Activated CD4-positive, alpha-beta T cell treated with anti-CD3 and anti-CD28 coated beads, Interleukin-2, amount 10 ng/mL, durations not matched to agents 7 days and 5 days (primary cell): ENCODE measurements around the gene ZFHX2. TPM values are rescaled to one million over a fixed set of nuclear protein-coding genes. Genes with fewer than 3 reads are reported as not detected.
"Not testable (repeated sequence)": the region's sequence is repeated elsewhere in the genome, so short reads cannot be mapped to it uniquely, and the experiment has no call there.

Experiments
- CTCF ChIA-PET: fragments of 350-600 bp; sonication (Branson Sonifier 250); formaldehyde crosslinking; loops from one replicate; lab custom pipeline; 2021; ENCODE audit warnings: antibody characterized with exemption; lab: Charles Lee
- POLR2A ChIA-PET: fragments of 350-600 bp; sonication (Branson Sonifier 250); formaldehyde crosslinking; loops from one replicate; lab custom pipeline; 2021; ENCODE audit warnings: antibody characterized with exemption; lab: Charles Lee
- DNase-seq: peaks from one replicate; pipeline ENCODE4 v3.0.0-alpha.2; 2020
- H3K27ac Mint-ChIP-seq: one replicate; pipeline ENCODE4 v1.8.0; 2021; ENCODE audit warnings: mild to moderate bottlenecking, moderate library complexity, mixed read lengths
- H3K27me3 Mint-ChIP-seq: one replicate; pipeline ENCODE4 v1.8.0; 2021; ENCODE audit warnings: mixed read lengths
- H3K36me3 Mint-ChIP-seq: one replicate; pipeline ENCODE4 v1.8.0; 2021; ENCODE audit warnings: low read depth, mixed read lengths
- H3K4me1 Mint-ChIP-seq: one replicate; pipeline ENCODE4 v1.8.0; 2021; ENCODE audit warnings: mixed read lengths
- H3K4me3 Mint-ChIP-seq: one replicate; pipeline ENCODE4 v1.8.0; 2021; ENCODE audit warnings: mild to moderate bottlenecking, moderate library complexity, mixed read lengths
- H3K9me3 Mint-ChIP-seq: one replicate; pipeline ENCODE4 v1.8.0; 2021; ENCODE audit warnings: mixed read lengths
- total RNA-seq, 2 experiments: library from RNA; stranded (reverse); gene quantifications; one replicate each; pipeline ENCODE4 v1.2.3, GENCODE V29; 2021

ZFHX2 gene
- 1 to 10 TPM; 1.0 to 1.1 TPM for total RNA-seq

DNA sequence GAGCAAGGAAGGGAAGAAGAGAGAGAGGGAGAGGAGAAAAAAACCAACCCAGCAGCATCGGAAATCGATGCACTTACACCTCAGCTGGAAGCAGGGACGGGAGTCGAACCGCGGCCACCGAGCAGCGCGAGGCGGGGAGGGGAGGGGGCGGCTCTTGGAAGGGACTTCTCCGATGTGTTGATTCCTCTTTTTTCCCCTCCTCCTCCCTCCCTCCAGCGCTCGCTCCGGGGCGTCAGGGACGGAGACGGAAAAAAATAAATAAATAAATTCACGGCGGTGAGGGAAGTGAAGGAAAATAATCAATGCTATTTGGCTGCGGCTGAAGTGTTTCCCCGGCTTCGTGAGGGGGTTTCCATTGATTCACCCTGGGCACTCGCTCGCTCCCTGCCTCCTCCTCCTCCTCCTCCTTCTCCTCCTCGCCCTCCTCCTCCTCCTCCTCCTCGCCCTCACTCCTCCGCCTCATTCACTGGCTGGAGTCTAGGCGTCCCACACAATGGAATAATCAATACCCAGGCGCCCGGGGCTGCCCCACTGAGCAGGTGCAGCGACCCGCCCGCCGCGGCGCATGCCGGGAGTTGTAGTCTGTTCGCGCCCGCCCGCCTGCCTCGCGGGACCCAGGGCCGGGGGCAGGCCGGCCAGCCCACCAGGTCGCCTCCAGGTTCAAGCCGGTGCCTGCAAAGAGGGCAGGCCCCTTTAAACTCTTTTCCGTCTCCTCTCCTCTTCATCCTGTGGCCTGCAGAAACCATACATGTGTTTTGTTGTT, at the start of gene ZFHX2:
Gene ZFHX2, minus strand, starts transcription at position 500 of the 763 bp plus-strand sequence. CDS start 16,440 bp downstream, outside the sequence.
- ChIA-PET CTCF (interaction anchor here (0.6 to 1.8 kb wide), 5 partner anchors 9 to 731 kb away, joined by 3 to 5 read pairs (median 3); no protein-coding TSS in a partner anchor), POLR2A (no interaction called here)
- peak within 1 kb of the TSS; percentile 89 for H3K27ac Mint-ChIP-seq
- peak; percentile 79 for DNase-seq
- no peaks in the 10 kb centered on the region for H3K27me3 Mint-ChIP-seq
- H3K36me3 Mint-ChIP-seq, result no peaks in the 10 kb centered on the region
- H3K4me3 Mint-ChIP-seq, result no peak within 1 kb of the TSS
- peaks cover 21% of the 10 kb centered on the region for H3K4me1 Mint-ChIP-seq
- H3K9me3 Mint-ChIP-seq, result no peaks in the 10 kb centered on the region

DNA sequence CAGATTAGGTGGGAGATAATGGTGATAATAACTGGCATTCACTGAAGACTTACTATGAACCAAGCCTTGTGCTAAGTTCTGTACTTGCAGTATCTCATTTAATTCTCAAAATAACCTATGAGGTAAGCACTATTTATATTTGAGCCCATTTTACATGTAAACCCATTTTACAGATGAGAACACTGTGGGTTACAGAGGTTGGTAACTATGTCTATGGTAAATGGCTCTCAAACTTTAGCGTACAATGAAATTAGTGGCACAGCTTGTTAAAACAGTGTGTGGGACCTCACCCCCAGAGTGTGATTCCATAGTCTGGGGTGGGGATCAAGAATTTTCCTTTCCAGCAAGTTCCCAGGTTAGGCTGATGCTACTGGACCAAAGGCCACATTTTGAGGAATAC, 49.2 kb upstream of the ZFHX2 start:
- POLR2A ChIA-PET, result no interaction called here
- Mint-ChIP-seq H3K4me1 (peaks cover 3% of the 10 kb centered on the region), H3K27ac (no peak overlapping the region), H3K4me3 (no peak overlapping the region), H3K27me3 (no peaks in the 10 kb centered on the region), H3K36me3 (no peaks in the 10 kb centered on the region), H3K9me3 (no peaks in the 10 kb centered on the region)
- CTCF ChIA-PET, result interaction anchor here (1.3 to 3.4 kb wide), 3 partner anchors 10 to 31 kb away, joined by 3 to 16 read pairs (median 12); no protein-coding TSS in a partner anchor
- no peak for DNase-seq

DNA sequence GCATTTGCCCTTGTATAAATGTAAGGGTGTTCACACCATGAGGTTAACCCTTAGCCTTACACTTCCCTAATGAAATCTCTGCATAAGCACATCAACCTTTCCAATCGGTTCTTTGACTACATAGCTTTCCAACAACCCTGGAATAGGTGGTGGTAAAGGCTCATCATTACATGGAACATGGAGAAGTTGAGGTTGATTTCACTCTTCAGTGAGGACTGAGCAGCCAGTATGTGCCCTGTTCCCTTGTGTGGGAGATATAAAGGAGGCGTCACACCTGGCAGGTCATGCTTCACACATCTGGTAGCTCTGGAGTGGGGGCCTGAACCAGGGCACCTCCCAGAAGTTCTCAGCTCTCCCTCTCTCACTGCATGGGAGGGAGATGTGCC, 48.8 kb upstream of the ZFHX2 start:
- no peak for DNase-seq
- H3K36me3 Mint-ChIP-seq, result no peaks in the 10 kb centered on the region
- H3K9me3 Mint-ChIP-seq, result no peaks in the 10 kb centered on the region
- H3K4me3 Mint-ChIP-seq, result no peak overlapping the region
- POLR2A ChIA-PET, result no interaction called here
- H3K4me1 Mint-ChIP-seq, result no peaks in the 10 kb centered on the region
- H3K27me3 Mint-ChIP-seq, result no peaks in the 10 kb centered on the region
- CTCF ChIA-PET, result interaction anchor here (0.8 to 3.4 kb wide), 4 partner anchors 10 to 32 kb away, joined by 3 to 16 read pairs (median 8); no protein-coding TSS in a partner anchor
- no peak overlapping the region for H3K27ac Mint-ChIP-seq

DNA sequence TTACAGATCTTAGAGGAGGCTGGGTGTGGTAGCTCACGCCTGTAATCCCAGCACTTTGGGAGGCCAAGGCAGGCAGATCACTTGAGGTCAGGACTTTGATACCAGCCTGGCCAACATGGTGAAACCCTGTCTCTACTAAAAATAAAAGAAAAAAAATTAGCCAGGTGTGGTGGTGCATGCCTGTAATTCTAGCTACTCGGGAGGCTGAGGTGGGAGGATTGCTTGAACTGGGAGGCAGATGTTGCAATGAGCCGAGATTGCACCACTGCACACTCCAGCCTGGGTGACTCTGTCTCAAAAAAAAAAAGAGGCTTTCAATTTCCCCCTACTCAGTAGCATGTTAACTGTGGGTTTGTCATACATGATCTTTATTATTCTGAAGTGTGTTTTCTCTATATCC, 42.6 kb upstream of the ZFHX2 start:
- POLR2A ChIA-PET, H3K27me3 Mint-ChIP-seq, H3K4me3 Mint-ChIP-seq, H3K4me1 Mint-ChIP-seq, H3K36me3 Mint-ChIP-seq, DNase-seq, H3K9me3 Mint-ChIP-seq, H3K27ac Mint-ChIP-seq: not testable (repeated sequence)
- CTCF ChIA-PET, result interaction anchor here (0.6 to 2.6 kb wide), 2 partner anchors 38 to 488 kb away, joined by 4 to 8 read pairs; no protein-coding TSS in a partner anchor

DNA sequence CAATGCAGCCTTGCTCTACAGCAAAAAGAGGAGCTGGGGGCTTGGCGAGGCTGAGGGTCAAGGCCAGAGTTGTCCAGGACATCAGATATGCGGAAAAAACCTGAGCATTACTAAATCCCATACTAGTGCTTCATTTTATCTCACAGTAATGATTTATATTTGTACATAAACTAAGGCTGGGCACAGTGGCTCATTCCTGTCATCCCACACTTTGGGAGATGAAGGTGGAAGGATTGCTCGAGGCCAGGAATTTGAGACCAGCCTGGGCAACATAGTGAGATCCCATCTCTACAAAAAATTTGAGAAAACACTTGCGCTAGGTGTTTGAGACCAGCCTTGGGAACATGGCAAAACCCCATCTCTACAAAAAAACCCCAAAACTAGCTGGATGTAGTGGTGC, 38.6 kb upstream of the ZFHX2 start:
- H3K4me3 Mint-ChIP-seq, result no peak overlapping the region
- no peaks in the 10 kb centered on the region for H3K36me3 Mint-ChIP-seq
- H3K27ac Mint-ChIP-seq, result no peak overlapping the region
- H3K9me3 Mint-ChIP-seq, result no peaks in the 10 kb centered on the region
- POLR2A ChIA-PET, result no interaction called here
- peaks cover 17% of the 10 kb centered on the region for H3K27me3 Mint-ChIP-seq
- CTCF ChIA-PET, result interaction anchor here (1.1 to 4.3 kb wide), 4 partner anchors 10 to 42 kb away, joined by 3 to 16 read pairs (median 8); no protein-coding TSS in a partner anchor
- DNase-seq, result no peak
- peaks cover 6% of the 10 kb centered on the region for H3K4me1 Mint-ChIP-seq

DNA sequence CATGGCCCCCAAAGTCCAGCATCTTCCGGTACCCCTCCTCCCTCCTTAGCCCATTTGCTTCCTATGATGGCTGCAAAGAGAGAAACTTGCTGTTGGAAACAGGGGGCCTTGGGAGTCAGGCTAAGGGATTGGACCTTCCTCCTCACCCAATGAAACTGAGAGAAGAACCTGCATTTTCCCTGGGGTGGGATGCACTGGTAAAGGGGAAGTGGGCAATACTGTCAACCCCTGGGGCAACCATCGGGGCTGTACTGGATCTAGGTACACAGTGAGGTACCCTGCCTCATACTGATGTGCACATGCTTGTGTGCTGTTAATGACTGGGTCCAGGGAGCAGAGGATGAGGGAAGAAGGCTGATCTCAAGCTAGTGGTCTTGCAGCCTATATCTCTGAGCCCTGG, 38.0 kb upstream of the ZFHX2 start:
- Mint-ChIP-seq H3K9me3 (no peaks in the 10 kb centered on the region), H3K27ac (no peak overlapping the region), H3K4me1 (peaks cover 6% of the 10 kb centered on the region), H3K4me3 (no peak overlapping the region), H3K27me3 (peaks cover 17% of the 10 kb centered on the region), H3K36me3 (no peaks in the 10 kb centered on the region)
- ChIA-PET CTCF (interaction anchor here (0.6 to 4.3 kb wide), 15 partner anchors 10 to 827 kb away, joined by 3 to 16 read pairs (median 5); partner anchors contain the start of genes DHRS4 and JPH4), POLR2A (no interaction called here)
- DNase-seq, result no peak

DNA sequence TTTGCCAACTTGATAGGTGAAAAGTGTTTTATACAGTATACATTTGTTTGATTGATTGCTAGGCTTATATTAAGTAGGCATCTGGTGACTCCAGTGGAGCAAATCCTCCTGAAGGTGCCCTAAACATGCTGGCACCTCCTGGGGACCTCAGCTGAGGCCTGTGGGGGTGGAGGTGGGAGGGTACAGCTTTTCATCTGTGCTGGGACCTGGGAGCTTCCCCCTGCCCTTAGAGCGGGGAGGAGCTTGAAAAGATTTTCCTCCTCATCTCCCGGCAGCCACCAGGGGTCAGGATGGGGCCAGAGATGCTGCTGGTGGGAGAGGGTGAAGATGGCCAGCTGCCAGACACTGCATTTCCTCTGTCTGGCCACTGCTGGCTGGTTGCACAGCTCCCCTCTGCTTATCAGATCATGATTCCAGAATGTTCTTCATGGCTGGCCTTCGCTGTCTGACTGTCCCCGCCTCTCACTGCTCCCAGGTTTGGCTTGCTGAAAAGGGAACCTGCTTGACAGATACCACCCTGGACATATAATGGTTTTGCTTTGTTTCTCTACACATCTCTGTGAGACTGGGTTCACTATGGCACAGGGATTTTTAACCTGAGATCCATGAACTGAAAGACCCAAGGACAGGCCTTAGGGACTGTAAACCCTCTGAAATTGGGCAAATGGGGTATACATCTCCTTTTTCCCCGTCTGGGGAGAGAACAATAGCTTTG, 37.5 kb upstream of the ZFHX2 start:
- H3K27ac Mint-ChIP-seq, result no peak overlapping the region
- H3K9me3 Mint-ChIP-seq, result no peaks in the 10 kb centered on the region
- H3K4me3 Mint-ChIP-seq, result no peak overlapping the region
- no peaks in the 10 kb centered on the region for H3K36me3 Mint-ChIP-seq
- peak; percentile 80 for DNase-seq
- ChIA-PET CTCF (interaction anchor here (0.6 to 4.3 kb wide), 17 partner anchors 9 to 826 kb away, joined by 3 to 16 read pairs (median 4); partner anchors contain the start of genes CHMP4A, DHRS4 and JPH4), POLR2A (no interaction called here)
- H3K4me1 Mint-ChIP-seq, result peaks cover 6% of the 10 kb centered on the region
- H3K27me3 Mint-ChIP-seq, result peaks cover 17% of the 10 kb centered on the region

DNA sequence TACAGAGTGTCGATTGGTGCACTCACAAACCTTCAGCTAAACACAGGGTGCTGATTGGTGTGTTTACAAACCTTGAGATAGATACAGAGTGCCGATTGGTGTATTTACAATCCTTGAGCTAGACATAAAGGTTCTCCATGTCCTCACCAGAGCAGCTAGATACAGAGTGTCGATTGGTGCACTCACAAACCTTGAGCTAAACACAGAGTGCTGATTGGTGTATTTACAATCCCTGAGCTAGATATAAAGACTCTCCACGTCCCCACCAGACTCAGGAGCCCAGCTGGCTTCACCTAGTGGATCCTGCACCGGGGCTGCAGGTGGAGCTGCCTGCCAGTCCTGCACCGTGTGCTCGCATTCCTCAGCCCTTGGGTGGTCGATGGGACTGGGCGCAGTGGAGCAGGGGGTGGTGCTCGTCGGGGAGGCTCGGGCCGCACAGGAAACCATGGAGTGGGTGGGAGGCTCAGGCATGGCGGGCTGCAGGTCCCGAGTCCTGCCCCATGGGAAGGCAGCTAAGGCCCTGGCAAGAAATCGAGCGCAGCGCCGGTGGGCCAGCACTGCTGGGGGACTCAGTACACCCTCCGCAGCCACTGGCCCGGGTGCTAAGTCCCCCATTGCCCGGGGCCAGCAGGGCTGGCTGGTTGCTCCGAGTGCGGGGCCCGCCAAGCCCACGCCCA, 33.1 kb upstream of the ZFHX2 start:
- peaks cover 26% of the 10 kb centered on the region for H3K27me3 Mint-ChIP-seq
- H3K9me3 Mint-ChIP-seq, H3K4me3 Mint-ChIP-seq, H3K36me3 Mint-ChIP-seq, H3K27ac Mint-ChIP-seq, POLR2A ChIA-PET, CTCF ChIA-PET, H3K4me1 Mint-ChIP-seq, DNase-seq: not testable (repeated sequence)

DNA sequence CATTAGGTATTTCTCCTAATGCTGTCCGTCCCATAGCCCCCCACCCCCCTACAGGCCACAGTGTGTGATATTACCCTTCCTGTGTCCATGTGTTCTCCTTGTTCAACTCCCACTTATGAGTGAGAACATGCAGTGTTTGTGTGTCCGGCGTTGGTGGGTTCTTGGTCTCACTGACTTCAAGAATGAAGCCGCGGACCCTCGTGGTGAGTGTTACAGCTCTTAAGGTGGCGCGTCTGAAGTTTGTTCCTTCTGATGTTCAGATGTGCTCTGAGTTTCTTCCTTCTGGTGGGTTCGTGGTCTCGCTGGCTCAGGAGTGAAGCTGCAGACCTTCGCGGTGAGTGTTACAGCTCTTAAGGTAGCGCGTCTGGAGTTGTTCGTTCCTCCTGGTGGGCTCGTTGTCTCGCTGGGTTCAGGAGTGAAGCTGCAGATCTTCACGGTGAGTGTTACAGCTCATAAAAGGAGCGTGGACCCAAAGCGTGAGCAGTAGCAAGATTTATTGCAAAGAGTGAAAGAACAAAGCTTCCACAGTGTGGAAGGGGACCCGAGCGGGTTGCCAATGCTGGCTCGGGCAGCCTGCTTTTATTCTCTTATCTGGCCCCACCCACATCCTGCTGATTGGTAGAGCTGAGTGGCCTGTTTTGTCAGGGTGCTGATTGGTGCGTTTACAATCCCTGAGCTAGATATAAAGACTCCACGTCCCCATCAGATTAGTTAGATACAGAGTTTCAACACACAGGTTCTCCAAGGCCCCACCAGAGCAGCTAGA, 32.4 kb upstream of the ZFHX2 start:
- H3K27ac Mint-ChIP-seq, H3K36me3 Mint-ChIP-seq, POLR2A ChIA-PET, H3K4me1 Mint-ChIP-seq, H3K4me3 Mint-ChIP-seq, H3K9me3 Mint-ChIP-seq, DNase-seq: not testable (repeated sequence)
- H3K27me3 Mint-ChIP-seq, result peaks cover 32% of the 10 kb centered on the region
- CTCF ChIA-PET, result interaction anchor here (0.6 to 1.0 kb wide), 2 partner anchors 26 to 347 kb away, joined by 3 to 4 read pairs; no protein-coding TSS in a partner anchor

DNA sequence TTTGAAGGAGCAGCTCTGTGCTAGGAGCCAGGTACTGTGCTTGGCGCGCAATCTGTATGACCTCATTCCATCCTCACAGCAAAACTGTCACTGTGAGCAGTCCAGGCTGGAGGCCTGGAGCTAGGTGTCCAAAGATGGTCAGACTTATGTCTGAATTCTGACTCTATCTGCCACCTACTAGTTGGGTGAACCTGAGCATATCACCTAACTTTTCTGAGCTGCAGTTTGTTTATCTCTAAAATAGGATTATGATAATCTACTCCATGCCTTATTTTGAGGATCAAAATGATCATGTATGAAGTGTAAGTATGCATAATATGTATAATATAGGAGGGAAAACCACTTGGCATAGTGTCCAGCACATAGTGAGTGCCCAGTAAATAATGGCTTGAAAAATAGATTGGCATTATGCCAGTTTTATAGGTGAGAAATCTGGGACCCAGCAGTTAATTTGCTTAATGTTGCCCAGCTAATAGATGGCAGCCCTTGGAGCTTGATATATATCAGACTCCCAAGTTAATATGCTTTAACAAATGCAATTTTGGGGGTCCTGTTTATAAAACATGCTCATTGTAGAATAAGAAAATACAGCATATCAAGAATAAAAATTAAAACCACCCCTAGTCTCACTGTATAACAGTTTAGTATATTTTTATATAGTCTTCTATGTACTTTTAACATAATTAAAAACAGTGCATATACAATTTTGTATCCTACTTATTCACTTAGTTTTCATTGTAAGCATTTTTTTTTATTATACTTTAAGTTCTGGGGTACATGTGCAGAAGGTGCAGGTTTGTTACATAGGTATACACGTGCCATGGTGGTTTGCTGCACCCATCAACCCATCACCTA, 31.6 kb upstream of the ZFHX2 start:
- DNase-seq, result no peak
- Mint-ChIP-seq H3K9me3 (no peaks in the 10 kb centered on the region), H3K36me3 (no peaks in the 10 kb centered on the region), H3K4me1 (no peaks in the 10 kb centered on the region), H3K27me3 (peaks cover 38% of the 10 kb centered on the region), H3K27ac (no peak overlapping the region), H3K4me3 (no peak overlapping the region)
- ChIA-PET POLR2A (no interaction called here), CTCF (interaction anchor here (0.9 to 1.0 kb wide), 2 partner anchors 15 to 25 kb away, joined by 3 read pairs; no protein-coding TSS in a partner anchor)

DNA sequence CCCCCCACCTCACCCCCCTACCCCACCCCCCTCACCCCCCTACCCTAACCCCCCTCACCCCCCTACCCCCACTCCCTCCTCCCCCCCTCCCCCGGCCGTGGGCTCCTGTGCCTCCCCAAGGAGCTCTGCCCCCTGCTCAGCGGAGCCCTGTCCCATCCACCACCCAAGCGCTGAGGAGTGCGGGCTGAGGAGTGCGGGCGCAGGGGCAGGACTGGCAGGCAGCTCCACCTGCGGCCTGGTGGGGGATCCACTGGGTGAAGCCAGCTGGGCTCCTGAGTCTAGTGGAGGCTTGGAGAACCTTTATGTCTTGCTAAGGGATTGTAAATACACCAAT, 29.4 kb upstream of the ZFHX2 start:
- DNase-seq, result no peak
- Mint-ChIP-seq H3K36me3 (no peaks in the 10 kb centered on the region), H3K9me3 (no peaks in the 10 kb centered on the region), H3K27ac (no peak overlapping the region), H3K4me3 (no peak overlapping the region), H3K27me3 (peaks cover 49% of the 10 kb centered on the region), H3K4me1 (peaks cover 8% of the 10 kb centered on the region)
- POLR2A ChIA-PET, result no interaction called here
- CTCF ChIA-PET, result interaction anchor here (1.5 to 2.7 kb wide), 2 partner anchors 8 to 12 kb away, joined by 4 to 9 read pairs; no protein-coding TSS in a partner anchor
